Daoy (cell line): ENCODE data around the gene SLC16A8. TPM values are rescaled to one million over a fixed set of nuclear protein-coding genes. Genes with fewer than 3 reads are reported as not detected.
"Not testable (repeated sequence)": the region's sequence is repeated elsewhere in the genome, so short reads cannot be mapped to it uniquely, and the experiment has no call there.

ENCODE experiments used
- DNase-seq: peaks from one replicate; pipeline ENCODE4 v3.0.0-alpha.2; 2015; ENCODE audit warnings: low read depth
- total RNA-seq: library from RNA; depleted of rRNA; stranded (reverse); fragments of >200 nt; shearing (Covaris generic); gene quantifications from 2 replicates; pipeline ENCODE4 v1.2.3, GENCODE V29; 2014

The SLC16A8 gene
- total RNA-seq, 1 experiment from 2014 or later: not detected

GRCh38 chr22:38086001-38086845, 2.2 kb upstream of the SLC16A8 start:
- no peak for DNase-seq

- no peak for DNase-seq
These were observed 1.5 kb upstream of the SLC16A8 start for GRCh38 chr22:38085501-38085900.

GRCh38 chr22:38085056-38085455, 1.1 kb upstream of the SLC16A8 start:
- no peak for DNase-seq

- DNase-seq: no peak
These were observed 836 bp downstream of the SLC16A8 start for GRCh38 chr22:38082986-38083710.

- DNase-seq: no peak
These were observed 1.8 kb downstream of the SLC16A8 start for GRCh38 chr22:38081941-38082828.

- no peak for DNase-seq
These were observed 2.4 kb downstream of the SLC16A8 start for GRCh38 chr22:38081636-38081940.

- DNase-seq: peak; percentile 51
These were observed 2.9 kb downstream of the SLC16A8 start for GRCh38 chr22:38080850-38081635.

- no peak for DNase-seq
These were observed 3.5 kb downstream of the SLC16A8 start for GRCh38 chr22:38080474-38080849.

- no peak for DNase-seq
These were observed 4.2 kb downstream of the SLC16A8 start for GRCh38 chr22:38079804-38080203.

GRCh38 chr22:38079208-38079607, 4.8 kb downstream of the SLC16A8 start:
- not testable (repeated sequence) for DNase-seq

GRCh38 chr22:38078046-38078840, 5.7 kb downstream of the SLC16A8 start:
- DNase-seq: no peak

GRCh38 chr22:38077595-38077994, 6.4 kb downstream of the SLC16A8 start:
- DNase-seq: no peak

- DNase-seq: no peak
These were observed 6.9 kb downstream of the SLC16A8 start for GRCh38 chr22:38077096-38077495.

- no peak for DNase-seq
These were observed 8.0 kb downstream of the SLC16A8 start for GRCh38 chr22:38075961-38076360.

GRCh38 chr22:38075105-38075825, 8.7 kb downstream of the SLC16A8 start:
- no peak for DNase-seq

GRCh38 chr22:38074181-38075104, 9.5 kb downstream of the SLC16A8 start:
- DNase-seq: peak; percentile 1

GRCh38 chr22:38073150-38074130, 10.5 kb downstream of the SLC16A8 start:
- DNase-seq: no peak
